Thoracic aorta (tissue), 2 donors: ENCODE data around the gene MEGF10. TPM values are rescaled to one million over a fixed set of nuclear protein-coding genes. Genes with fewer than 3 reads are reported as not detected.

Experiments
- ATAC-seq: fragments of 150-250 bp; one replicate; pipeline ENCODE4 v1.8.0; 2017; ENCODE audit warnings: low read depth; ENCODE audit not compliant: insufficient number of reproducible peaks, low FRiP score
- DNase-seq: peaks from one replicate; pipeline ENCODE4 v3.0.0-alpha.2; 2020; ENCODE audit warnings: low spot score
- H3K27ac ChIP-seq, 2 donors: fragments of 200-600 bp; sonication (generic); 1 replicate in 1 of 2; 2 replicates in 1 of 2; pipeline ENCODE4 v1.5.1; 2016; ENCODE audit warnings: mild to moderate bottlenecking in 2 of 2, moderate library complexity in 2 of 2
- H3K27me3 ChIP-seq: fragments of 200-600 bp; sonication (generic); replicated peaks from 2 replicates; pipeline ENCODE4 v1.6.0; 2016; ENCODE audit warnings: mild to moderate bottlenecking; ENCODE audit not compliant: insufficient read depth
- H3K36me3 ChIP-seq: fragments of 200-600 bp; sonication (generic); one replicate; pipeline ENCODE4 v1.5.1; 2016
- H3K4me1 ChIP-seq, 2 donors: fragments of 200-600 bp; sonication (generic); 1 replicate in 1 of 2; 2 replicates in 1 of 2; pipeline versions ENCODE4 v1.5.1 to v1.6.0; 2016; ENCODE audit warnings: low read depth in 2 of 2, mild to moderate bottlenecking in 1 of 2; ENCODE audit not compliant: control insufficient read depth in 1 of 2
- H3K4me3 ChIP-seq: fragments of 200-600 bp; sonication (generic); 2 replicates; pipeline ENCODE4 v1.5.1; 2016; ENCODE audit warnings: mild to moderate bottlenecking
- H3K9me3 ChIP-seq: fragments of 200-600 bp; sonication (generic); 2 replicates; pipeline ENCODE4 v1.5.1; 2016
- total RNA-seq, 2 donors: library from RNA; depleted of rRNA; stranded (reverse); fragments of >200 nt; gene quantifications; one replicate each; pipeline versions ENCODE4 v1.1.0 to v1.2.3, GENCODE V29; 2016
- TF ChIP-seq, protein P1 (sequence below): fragments of 200-600 bp; sonication (generic); IDR thresholded peaks from one replicate; pipeline ENCODE4 v1.5.1; 2019; ENCODE audit warnings: antibody characterized with exemption

Gene MEGF10
- total RNA-seq, 2 donors from 2014 or later: under 0.01 to 0.21 TPM

DNA sequence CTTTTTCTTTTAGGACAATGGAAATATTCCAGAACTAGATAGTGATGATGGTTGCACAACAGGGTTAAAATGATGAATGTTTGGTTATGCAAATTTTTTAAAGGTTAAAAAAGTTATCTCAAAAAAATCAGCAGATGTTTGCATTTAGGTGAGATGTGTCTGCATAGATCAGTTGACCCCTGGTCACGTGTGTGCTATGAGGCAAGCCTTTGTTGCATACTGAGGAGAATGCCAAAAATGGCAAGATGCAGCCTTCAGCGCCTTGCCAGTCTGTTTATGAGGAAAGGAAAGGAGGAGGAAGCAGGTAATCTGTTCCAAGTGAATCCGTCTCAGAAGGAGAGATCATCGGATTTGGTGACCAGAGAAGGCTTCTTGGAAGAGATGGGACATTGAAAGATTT, 11.9 kb downstream of the MEGF10 start:
- Histone ChIP-seq H3K36me3 (no peaks in the 10 kb centered on the region), H3K27ac (no peak overlapping the region), H3K27me3 (no peaks in the 10 kb centered on the region), H3K9me3 (no peaks in the 10 kb centered on the region), H3K4me3 (no peak overlapping the region), H3K4me1 (no peaks in the 10 kb centered on the region)
- DNase-seq (no peak), ATAC-seq (no peak)
- TF ChIP-seq, protein P1, sequence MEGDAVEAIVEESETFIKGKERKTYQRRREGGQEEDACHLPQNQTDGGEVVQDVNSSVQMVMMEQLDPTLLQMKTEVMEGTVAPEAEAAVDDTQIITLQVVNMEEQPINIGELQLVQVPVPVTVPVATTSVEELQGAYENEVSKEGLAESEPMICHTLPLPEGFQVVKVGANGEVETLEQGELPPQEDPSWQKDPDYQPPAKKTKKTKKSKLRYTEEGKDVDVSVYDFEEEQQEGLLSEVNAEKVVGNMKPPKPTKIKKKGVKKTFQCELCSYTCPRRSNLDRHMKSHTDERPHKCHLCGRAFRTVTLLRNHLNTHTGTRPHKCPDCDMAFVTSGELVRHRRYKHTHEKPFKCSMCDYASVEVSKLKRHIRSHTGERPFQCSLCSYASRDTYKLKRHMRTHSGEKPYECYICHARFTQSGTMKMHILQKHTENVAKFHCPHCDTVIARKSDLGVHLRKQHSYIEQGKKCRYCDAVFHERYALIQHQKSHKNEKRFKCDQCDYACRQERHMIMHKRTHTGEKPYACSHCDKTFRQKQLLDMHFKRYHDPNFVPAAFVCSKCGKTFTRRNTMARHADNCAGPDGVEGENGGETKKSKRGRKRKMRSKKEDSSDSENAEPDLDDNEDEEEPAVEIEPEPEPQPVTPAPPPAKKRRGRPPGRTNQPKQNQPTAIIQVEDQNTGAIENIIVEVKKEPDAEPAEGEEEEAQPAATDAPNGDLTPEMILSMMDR: no peak

GRCh38 chr5:127303404-127303803, 12.8 kb downstream of the MEGF10 start:
- Histone ChIP-seq H3K27me3 (no peaks in the 10 kb centered on the region), H3K4me1 (no peaks in the 10 kb centered on the region), H3K27ac (no peak overlapping the region), H3K4me3 (no peak overlapping the region), H3K9me3 (no peaks in the 10 kb centered on the region), H3K36me3 (no peaks in the 10 kb centered on the region)
- ATAC-seq (no peak), DNase-seq (no peak)
- TF ChIP-seq, protein P1: no peak

DNA sequence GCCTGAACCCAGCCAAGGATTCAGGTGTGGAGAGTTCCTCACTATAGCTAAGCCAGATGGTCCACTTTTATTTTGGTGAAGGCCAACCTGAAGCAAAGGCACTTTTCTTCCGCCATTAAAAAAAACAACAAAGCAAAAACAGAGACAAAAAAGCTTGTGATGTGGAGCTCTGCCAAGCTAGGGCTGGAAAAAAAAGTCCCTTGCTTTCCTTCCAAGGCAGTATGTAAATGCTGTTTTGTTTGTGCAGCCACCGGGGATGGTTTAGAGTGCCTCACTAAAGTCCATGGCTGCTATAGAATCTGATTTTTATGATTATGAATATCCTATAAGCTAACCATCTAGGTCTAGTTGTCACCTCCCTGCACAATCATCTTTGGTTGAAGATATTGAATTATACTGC, 14.9 kb downstream of the MEGF10 start:
- no peaks in the 10 kb centered on the region for H3K9me3 ChIP-seq
- ATAC-seq (no peak), DNase-seq (no peak)
- no peaks in the 10 kb centered on the region for H3K27me3 ChIP-seq
- no peak overlapping the region for H3K27ac ChIP-seq
- no peaks in the 10 kb centered on the region for H3K4me1 ChIP-seq
- TF ChIP-seq, protein P1: no peak
- no peak overlapping the region for H3K4me3 ChIP-seq
- no peaks in the 10 kb centered on the region for H3K36me3 ChIP-seq

DNA sequence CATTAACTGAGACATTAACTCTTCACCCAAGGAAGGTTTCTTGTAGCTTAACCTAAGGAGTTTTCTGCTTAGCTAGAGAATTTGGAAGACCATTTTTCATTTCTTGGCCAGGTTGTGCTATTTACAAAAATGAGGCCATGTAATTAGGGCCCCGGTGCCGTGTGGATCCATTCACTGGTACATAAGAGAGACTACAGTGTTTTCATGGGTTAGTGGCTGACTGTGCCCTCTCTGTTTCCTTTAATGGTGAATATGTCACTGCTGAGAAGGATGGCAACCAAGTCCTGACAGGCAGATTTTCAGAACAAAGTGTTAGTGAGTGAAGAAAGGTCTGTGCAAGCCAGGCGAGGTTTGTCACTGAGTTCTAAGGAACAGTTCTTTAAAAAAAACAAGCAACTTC, 15.4 kb downstream of the MEGF10 start:
- ATAC-seq: no peak

DNA sequence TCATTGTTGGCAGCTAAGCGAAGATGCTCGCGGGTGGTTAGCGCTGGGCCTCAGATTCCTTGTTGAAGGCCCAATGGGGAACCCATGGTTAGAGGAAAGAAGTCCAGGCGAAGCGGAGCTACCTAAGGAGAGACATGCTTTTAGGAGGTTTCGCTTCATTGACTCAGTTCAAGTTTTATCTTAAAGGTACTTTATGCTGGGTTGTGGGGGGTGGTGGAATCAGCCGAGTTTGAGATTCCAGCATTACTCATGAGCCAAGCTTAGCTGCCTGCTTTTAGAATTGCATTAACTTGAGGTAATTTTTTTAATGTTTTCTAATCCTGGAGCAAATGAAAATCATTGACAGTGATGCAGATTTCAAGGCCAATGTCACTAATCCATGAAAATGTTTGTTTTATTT, 16.1 kb downstream of the MEGF10 start:
- Histone ChIP-seq H3K36me3 (no peaks in the 10 kb centered on the region), H3K27ac (no peak overlapping the region), H3K4me1 (no peaks in the 10 kb centered on the region), H3K9me3 (no peaks in the 10 kb centered on the region), H3K4me3 (no peak overlapping the region), H3K27me3 (no peaks in the 10 kb centered on the region)
- DNase-seq: no peak
- TF ChIP-seq, protein P1: no peak
- ATAC-seq: no peak

More for the DNA sequence above, 15.4 kb downstream of the MEGF10 start:
- Histone ChIP-seq H3K27ac (no peak overlapping the region), H3K4me3 (no peak overlapping the region), H3K4me1 (no peaks in the 10 kb centered on the region), H3K9me3 (no peaks in the 10 kb centered on the region), H3K36me3 (no peaks in the 10 kb centered on the region), H3K27me3 (no peaks in the 10 kb centered on the region)
- no peak for DNase-seq
- TF ChIP-seq, protein P1: no peak
